SK-N-SH (cell line): ENCODE measurements around the gene E2F3. TPM values are rescaled to one million over a fixed set of nuclear protein-coding genes. Genes with fewer than 3 reads are reported as not detected.
"Not testable (repeated sequence)": the region's sequence is repeated elsewhere in the genome, so short reads cannot be mapped to it uniquely, and the experiment has no call there.

Experiments used
- CTCF ChIA-PET: fragments of 300-600, 350-600 bp; formaldehyde crosslinking; extraction: SDS; loops from one replicate; lab custom pipeline; 2021; lab: Yijun Ruan, JAX
- POLR2A ChIA-PET: fragments of 350-600 bp; sonication (Branson Sonifier 250); formaldehyde crosslinking; extraction: SDS; loops from one replicate; lab custom pipeline; 2020; ENCODE audit warnings: antibody characterized with exemption, inconsistent platforms; lab: Yijun Ruan, JAX
- DNase-seq: peaks from one replicate; pipeline ENCODE4 v3.0.0; 2012
- H2AFZ ChIP-seq: fragments of 200-600 bp; sonication (generic); 2 replicates; pipeline ENCODE4 v1.8.1; 2016; ENCODE audit warnings: antibody characterized with exemption, mild to moderate bottlenecking, low read depth
- H3F3A ChIP-seq: fragments of 200-600 bp; sonication (generic); replicated peaks from 2 replicates; pipeline ENCODE3; 2016; ENCODE audit warnings: antibody characterized with exemption, mild to moderate bottlenecking; ENCODE audit not compliant: insufficient read depth
- H3K27ac ChIP-seq, 2 experiments: fragments of 200-500 bp in 1 of 2; fragments of 200-600 bp in 1 of 2; sonication (Bioruptor generic) in 1 of 2; sonication (generic), shearing (Covaris generic) in 1 of 2; 2 replicates each; pipeline versions ENCODE4 v1.5.1 to v1.6.1; 2014 to 2016; ENCODE audit warnings: low read depth in 2 of 2, inconsistent platforms in 1 of 2, low read length in 1 of 2, mild to moderate bottlenecking in 1 of 2, mixed read lengths in 1 of 2
- H3K27me3 ChIP-seq: fragments of 200-600 bp; sonication (generic), shearing (Covaris generic); 2 replicates; pipeline ENCODE4 v1.6.1; 2016; ENCODE audit warnings: mixed run types; ENCODE audit not compliant: insufficient read depth
- H3K36me3 ChIP-seq, 2 experiments: fragments of 200-500 bp in 1 of 2; fragments of 200-600 bp in 1 of 2; sonication (Bioruptor generic) in 1 of 2; sonication (generic) in 1 of 2; replicated peaks in 1 of 2; 2 replicates each; pipeline versions ENCODE3 to v1.5.1; 2014 to 2016; ENCODE audit warnings: low read length in 1 of 2, mild to moderate bottlenecking in 1 of 2; ENCODE audit not compliant: insufficient read depth in 2 of 2, control insufficient read depth in 1 of 2
- H3K4me1 ChIP-seq, 2 experiments: fragments of 200-500 bp in 1 of 2; fragments of 200-600 bp in 1 of 2; sonication (Bioruptor generic) in 1 of 2; sonication (generic), shearing (Covaris generic) in 1 of 2; 2 replicates each; pipeline versions ENCODE4 v1.5.1 to v1.6.1; 2014 to 2016; ENCODE audit warnings: low read depth in 1 of 2, low read length in 1 of 2, mixed run types in 1 of 2; ENCODE audit not compliant: insufficient read depth in 2 of 2, control insufficient read depth in 1 of 2
- H3K4me2 ChIP-seq: fragments of 200-600 bp; sonication (generic), shearing (Covaris generic); 2 replicates; pipeline ENCODE4 v1.6.1; 2017; ENCODE audit warnings: mixed run types
- H3K4me3 ChIP-seq, 2 experiments: fragments of 200-500 bp in 1 of 2; fragments of 200-600 bp in 1 of 2; sonication (Bioruptor generic) in 1 of 2; sonication (generic), shearing (Covaris generic) in 1 of 2; 2 replicates each; pipeline versions ENCODE4 v1.5.1 to v1.8.1; 2014 to 2016; ENCODE audit warnings: low read depth in 2 of 2, inconsistent platforms in 1 of 2, low read length in 1 of 2, mild to moderate bottlenecking in 1 of 2, mixed read lengths in 1 of 2, moderate library complexity in 1 of 2
- H3K79me2 ChIP-seq: fragments of 200-600 bp; sonication (generic); 2 replicates; pipeline ENCODE4 v1.8.1; 2017; ENCODE audit warnings: mild to moderate bottlenecking; ENCODE audit not compliant: insufficient read depth
- H3K9ac ChIP-seq: fragments of 200-600 bp; sonication (generic); 2 replicates; pipeline ENCODE4 v1.6.1; 2017; ENCODE audit warnings: mixed run types
- H3K9me2 ChIP-seq: fragments of 200-600 bp; sonication (generic); 2 replicates; pipeline ENCODE4 v1.6.1; 2017; ENCODE audit warnings: mixed run types
- H3K9me3 ChIP-seq: fragments of 200-600 bp; sonication (generic); 2 replicates; pipeline ENCODE4 v1.6.1; 2017; ENCODE audit warnings: mixed run types, mild to moderate bottlenecking, moderate library complexity
- H4K20me1 ChIP-seq: fragments of 200-600 bp; sonication (generic); 2 replicates; pipeline ENCODE4 v1.6.1; 2017; ENCODE audit warnings: mild to moderate bottlenecking, mixed run types; ENCODE audit not compliant: insufficient read depth
- CHD2 ChIP-seq: fragments of 150-350 bp; IDR thresholded peaks from 2 replicates; pipeline ENCODE4 v1.6.1; 2018; ENCODE audit warnings: low read length; ENCODE audit not compliant: partially characterized antibody
- FOSL2 ChIP-seq: IDR thresholded peaks from 2 replicates; pipeline ENCODE4 v1.4.0; 2012; ENCODE audit warnings: low read depth, mild to moderate bottlenecking, moderate library complexity, borderline replicate concordance
- JUND ChIP-seq: IDR thresholded peaks from 2 replicates; pipeline ENCODE4 v1.4.0; 2012
- MAX ChIP-seq: IDR thresholded peaks from 2 replicates; pipeline ENCODE4 v1.4.0; 2012; ENCODE audit warnings: low read depth
- RAD21 ChIP-seq: IDR thresholded peaks from 2 replicates; pipeline ENCODE4 v1.6.1; 2012; ENCODE audit warnings: mild to moderate bottlenecking, low read length
- RCOR1 ChIP-seq: fragments of 150-350 bp; IDR thresholded peaks from 2 replicates; pipeline ENCODE4 v1.6.1; 2017; ENCODE audit warnings: antibody characterized with exemption, low read length
- RFX5 ChIP-seq: IDR thresholded peaks from 2 replicates; pipeline ENCODE4 v1.6.1; 2012; ENCODE audit warnings: mild to moderate bottlenecking, improper control_type of control experiment, low read length
- SMC3 ChIP-seq: IDR thresholded peaks from 2 replicates; pipeline ENCODE4 v1.6.1; 2012; ENCODE audit warnings: low read depth, low read length, improper control_type of control experiment
- TCF12 ChIP-seq: IDR thresholded peaks from 2 replicates; pipeline ENCODE4 v1.4.0; 2012
- YY1 ChIP-seq: IDR thresholded peaks from 2 replicates; pipeline ENCODE4 v1.4.0; 2012; ENCODE audit warnings: low read depth, mild to moderate bottlenecking
- WGBS: methylation state at CpG from one replicate; pipeline ENCODE4 v1.1.6; 2017; ENCODE audit warnings: low lambda C conversion rate; 5-methylcytosine and 5-hydroxymethylcytosine counted together
- polyA plus RNA-seq, 3 experiments: library from polyadenylated mRNA; depleted of rRNA; stranded (reverse); fragments of >200 nt; gene quantifications; 2 replicates each; pipeline ENCODE4 v1.2.3, GENCODE V29; 2012
- TF ChIP-seq, protein P1 (sequence below): fragments of 200-600 bp; sonication (generic); IDR thresholded peaks from 2 replicates; pipeline ENCODE4 v1.6.1; 2017; ENCODE audit warnings: antibody characterized with exemption, mild to moderate bottlenecking, moderate library complexity

Gene E2F3
- polyA plus RNA-seq, 1 of the 3 experiments (the other 2 are of a cell fraction): 12.7 TPM

- H3K9me3 ChIP-seq, H2AFZ ChIP-seq, H3K79me2 ChIP-seq, H4K20me1 ChIP-seq, H3K9ac ChIP-seq, H3K27ac ChIP-seq, H3K9me2 ChIP-seq, H3K4me1 ChIP-seq, H3F3A ChIP-seq, H3K36me3 ChIP-seq, POLR2A ChIA-PET, H3K27me3 ChIP-seq: not testable (repeated sequence)
- DNase-seq: peak; percentile 32
- Histone ChIP-seq H3K4me3 (peak overlapping the region in 1 of 2 experiments; percentile 32; a peak in 2 of 4 replicates), H3K4me2 (peak overlapping the region; percentile 68)
- TF ChIP-seq RAD21: peak; percentile 32
- TF ChIP-seq SMC3: peak; percentile 16; the same call in 1 of the 2 replicates
- TF ChIP-seq, protein P1, sequence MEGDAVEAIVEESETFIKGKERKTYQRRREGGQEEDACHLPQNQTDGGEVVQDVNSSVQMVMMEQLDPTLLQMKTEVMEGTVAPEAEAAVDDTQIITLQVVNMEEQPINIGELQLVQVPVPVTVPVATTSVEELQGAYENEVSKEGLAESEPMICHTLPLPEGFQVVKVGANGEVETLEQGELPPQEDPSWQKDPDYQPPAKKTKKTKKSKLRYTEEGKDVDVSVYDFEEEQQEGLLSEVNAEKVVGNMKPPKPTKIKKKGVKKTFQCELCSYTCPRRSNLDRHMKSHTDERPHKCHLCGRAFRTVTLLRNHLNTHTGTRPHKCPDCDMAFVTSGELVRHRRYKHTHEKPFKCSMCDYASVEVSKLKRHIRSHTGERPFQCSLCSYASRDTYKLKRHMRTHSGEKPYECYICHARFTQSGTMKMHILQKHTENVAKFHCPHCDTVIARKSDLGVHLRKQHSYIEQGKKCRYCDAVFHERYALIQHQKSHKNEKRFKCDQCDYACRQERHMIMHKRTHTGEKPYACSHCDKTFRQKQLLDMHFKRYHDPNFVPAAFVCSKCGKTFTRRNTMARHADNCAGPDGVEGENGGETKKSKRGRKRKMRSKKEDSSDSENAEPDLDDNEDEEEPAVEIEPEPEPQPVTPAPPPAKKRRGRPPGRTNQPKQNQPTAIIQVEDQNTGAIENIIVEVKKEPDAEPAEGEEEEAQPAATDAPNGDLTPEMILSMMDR: peak; percentile 75
- CTCF ChIA-PET: interaction anchor here (0.7 to 2.8 kb wide), 22 partner anchors 10 to 438 kb away, joined by 3 to 26 read pairs (median 6); no protein-coding TSS in a partner anchor
- 7% methylated on average over 5 of the region's 5 CpGs for WGBS
Observed at GRCh38 chr6:20529086-20529448, 127.4 kb downstream of the E2F3 start.

DNA sequence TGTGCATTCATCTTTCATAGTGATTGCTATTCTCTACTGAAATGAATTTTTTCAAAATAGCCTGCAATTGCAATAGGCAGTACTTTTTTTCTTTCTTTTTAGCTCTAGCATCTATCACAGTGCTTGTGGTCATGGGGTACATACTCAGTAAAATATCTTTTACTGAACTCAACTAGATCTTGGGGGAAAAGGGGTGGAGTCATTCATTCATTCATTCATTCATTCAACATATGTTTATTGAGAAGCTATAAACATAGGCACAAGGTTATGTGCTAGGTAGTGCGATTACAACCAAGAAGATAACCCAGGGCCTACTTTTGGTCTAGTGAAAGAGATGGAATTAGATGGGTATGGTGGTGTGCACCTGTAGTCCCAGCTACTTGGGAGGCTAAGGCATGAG, 131.2 kb downstream of the E2F3 start:
- no peak overlapping the region for H3K27ac ChIP-seq
- DNase-seq: no peak
- no peaks in the 10 kb centered on the region for H3K9me3 ChIP-seq
- no peaks in the 10 kb centered on the region for H4K20me1 ChIP-seq
- H3K27me3 ChIP-seq: no peaks in the 10 kb centered on the region
- POLR2A ChIA-PET: no interaction called here
- H3K4me3 ChIP-seq: no peak overlapping the region
- CTCF ChIA-PET: interaction anchor here (0.7 kb wide), 2 partner anchors 129 to 243 kb away, joined by 3 to 4 read pairs; no protein-coding TSS in a partner anchor
- peaks cover 0 to 6% of the 10 kb centered on the region in 2 experiments for H3K36me3 ChIP-seq
- H3K4me1 ChIP-seq: peaks cover 4 to 5% of the 10 kb centered on the region in 2 experiments; a peak in 3 of 4 replicates
- peaks cover 30% of the 10 kb centered on the region for H3K79me2 ChIP-seq
- 100% methylated on average over 1 of the region's 1 CpG for WGBS
- H3F3A ChIP-seq: no peaks in the 10 kb centered on the region
- TF ChIP-seq RAD21 (no peak), CHD2 (no peak), RFX5 (no peak), YY1 (no peak), RCOR1 (no peak), TCF12 (no peak), MAX (no peak)
- H3K4me2 ChIP-seq: no peak overlapping the region
- no peak overlapping the region for H2AFZ ChIP-seq
- no peak overlapping the region for H3K9ac ChIP-seq
- no peaks in the 10 kb centered on the region for H3K9me2 ChIP-seq

DNA sequence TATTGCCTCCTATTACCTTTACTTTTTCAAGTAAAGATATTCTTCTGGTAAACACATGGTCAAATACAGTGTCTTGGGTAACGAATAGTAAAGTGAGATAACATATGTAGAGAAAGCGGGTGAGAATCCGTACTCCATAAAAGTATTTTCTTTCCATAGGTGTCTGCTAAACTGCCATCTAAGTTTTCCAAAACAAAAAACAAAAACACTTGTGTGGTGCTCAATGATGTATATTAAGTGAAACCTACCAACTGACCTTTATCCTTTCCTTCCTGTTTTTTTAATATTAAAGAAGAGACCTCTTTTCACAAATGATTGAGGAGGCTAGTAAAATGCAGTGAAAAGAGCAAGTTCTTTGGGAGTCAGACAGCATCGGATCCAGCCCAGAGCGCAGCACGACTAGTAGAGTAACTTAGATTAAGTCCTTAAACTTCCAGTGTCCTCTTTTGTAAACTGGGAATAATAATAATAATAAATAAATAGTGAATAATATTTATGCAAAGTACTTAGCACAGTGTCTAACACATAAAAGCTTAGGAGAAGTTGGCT, 132.1 kb downstream of the E2F3 start:
- Histone ChIP-seq H3K9me2 (no peaks in the 10 kb centered on the region), H3K9me3 (no peaks in the 10 kb centered on the region), H3K9ac (peak overlapping the region; percentile 78; the same call in 1 of the 2 replicates), H3K36me3 (peaks cover 5 to 6% of the 10 kb centered on the region in 2 experiments), H3K27me3 (no peaks in the 10 kb centered on the region), H3K79me2 (peaks cover 34% of the 10 kb centered on the region), H3K4me3 (peak overlapping the region; percentile 75 to 79; a peak in 3 of 4 replicates), H3K4me1 (peaks cover 4 to 5% of the 10 kb centered on the region in 2 experiments; a peak in 3 of 4 replicates), H3K27ac (peak overlapping the region; percentile 36 to 75), H3F3A (no peaks in the 10 kb centered on the region), H4K20me1 (no peaks in the 10 kb centered on the region), H2AFZ (peak overlapping the region; percentile 98), H3K4me2 (peak overlapping the region; percentile 75)
- ChIA-PET CTCF (interaction anchor here (1.6 to 1.8 kb wide), 2 partner anchors 130 to 134 kb away, joined by 4 to 10 read pairs; no protein-coding TSS in a partner anchor), POLR2A (no interaction called here)
- no peak for DNase-seq
- 49% methylated on average over 6 of the region's 6 CpGs for WGBS
- TF ChIP-seq JUND: 0 out of 2 replicates have a peak, but pooled peaks have one; percentile 1
- no peak for TF ChIP-seq FOSL2
